ENCODE data around the gene FAM228B.
"Not testable (repeated sequence)": the region's sequence is repeated elsewhere in the genome, so short reads cannot be mapped to it uniquely, and the experiment has no call there.

The FAM228B gene

GRCh38 chr2:24104110-24104650, 19.1 kb upstream of the FAM228B start:
- DNase-seq = no peak

DNA sequence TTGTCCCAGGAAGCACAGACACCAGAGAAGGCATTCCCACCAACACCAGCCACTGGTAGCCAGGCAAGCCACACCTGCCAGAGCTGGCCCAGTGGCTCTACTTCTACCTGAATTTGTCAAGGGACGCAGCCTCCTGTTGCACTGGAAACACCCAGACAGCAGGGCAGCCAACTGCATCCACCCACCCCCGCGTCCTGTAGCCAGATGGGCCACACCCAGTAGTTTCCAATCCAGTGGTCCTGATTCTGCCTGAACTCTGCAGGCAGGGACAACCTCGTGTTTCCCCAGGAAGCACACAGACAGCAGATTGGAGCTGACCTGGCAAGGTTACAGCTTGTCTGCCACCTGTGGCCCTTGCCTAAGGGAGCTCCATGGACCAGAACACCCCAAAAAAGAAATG, 18.4 kb upstream of the FAM228B start:
- no peak for DNase-seq

DNA sequence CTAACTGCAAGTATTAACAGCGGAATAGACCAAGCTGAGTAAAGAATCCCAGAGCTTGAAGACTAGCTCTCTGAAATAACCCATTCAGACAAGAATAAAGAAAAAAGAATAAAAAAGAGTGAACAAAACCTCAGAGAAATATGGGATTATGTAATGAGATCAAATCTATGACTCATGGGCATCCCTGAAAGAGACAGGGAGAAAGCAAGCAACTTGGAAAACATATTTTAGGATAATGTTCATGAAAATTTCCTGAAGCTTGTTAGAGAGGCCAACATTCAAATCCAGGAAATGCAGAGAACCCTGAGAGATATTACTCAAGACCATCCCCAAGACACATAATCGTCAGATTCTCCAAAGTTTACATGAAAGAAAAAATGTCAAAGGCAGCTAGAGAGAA, 17.5 kb upstream of the FAM228B start:
- no peak for DNase-seq

DNA sequence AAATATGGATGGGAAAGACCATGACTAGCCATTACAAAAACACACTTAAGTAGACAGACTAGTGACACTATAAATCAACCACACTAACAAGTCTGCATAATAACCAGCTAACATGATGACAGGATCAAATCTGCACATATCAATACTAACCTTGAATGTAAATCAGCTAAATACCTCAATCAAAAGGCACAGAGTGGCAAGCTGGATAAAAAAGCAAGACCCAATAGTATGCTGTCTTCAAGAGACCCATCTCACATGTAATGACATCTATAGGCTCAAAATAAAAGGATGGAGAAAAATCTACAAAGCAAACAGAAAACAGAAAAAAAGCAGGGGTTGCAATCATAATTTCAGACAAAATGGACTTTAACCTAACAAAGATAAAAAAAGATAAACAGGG, 16.5 kb upstream of the FAM228B start:
- no peak for DNase-seq

DNA sequence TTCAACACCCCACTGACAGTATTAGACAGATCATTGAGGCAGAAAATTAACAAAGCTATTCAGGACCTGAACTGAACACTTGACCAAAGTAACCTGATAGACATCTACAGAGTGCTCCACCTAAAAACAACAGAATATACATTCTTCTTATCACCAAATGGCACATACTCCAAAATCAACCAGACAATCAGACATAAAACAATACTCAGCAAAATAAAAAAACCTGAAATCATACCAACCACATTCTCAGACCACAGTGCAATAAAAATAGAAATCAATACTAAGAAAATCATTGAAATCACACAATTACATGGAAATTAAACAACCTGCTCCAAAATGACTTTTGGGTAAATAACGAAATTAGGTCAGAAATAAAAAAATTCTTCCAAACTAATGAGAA, 15.9 kb upstream of the FAM228B start:
- DNase-seq = no peak

- not testable (repeated sequence) for DNase-seq
Measured at GRCh38 chr2:24109431-24109830, 13.8 kb upstream of the FAM228B start.

- no peak for DNase-seq
Measured at GRCh38 chr2:24110660-24111303, 12.5 kb upstream of the FAM228B start.

DNA sequence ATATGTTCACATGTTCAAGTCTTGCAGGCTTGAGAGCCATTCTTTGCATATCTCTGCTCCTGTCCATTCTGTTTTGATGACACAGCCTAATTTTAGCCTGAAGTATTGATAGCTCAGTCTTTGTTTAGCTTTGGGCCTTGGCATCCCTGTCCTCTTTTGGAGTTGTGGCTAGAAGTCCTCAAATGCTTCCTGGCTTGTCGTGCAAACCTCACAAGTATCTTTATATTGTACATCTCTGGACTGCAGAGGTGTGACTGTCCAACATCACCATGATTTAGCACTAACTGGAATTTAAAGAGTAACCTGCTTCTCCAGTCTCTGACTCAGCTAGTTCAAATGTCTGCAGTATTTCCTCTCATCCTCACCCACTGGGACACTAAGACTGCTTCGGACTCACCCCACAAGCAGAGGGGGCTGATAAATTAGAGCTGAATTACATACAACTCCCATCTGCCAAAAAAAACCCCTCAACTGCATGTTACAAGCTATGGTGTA, 11.8 kb upstream of the FAM228B start:
- no peak for DNase-seq

DNA sequence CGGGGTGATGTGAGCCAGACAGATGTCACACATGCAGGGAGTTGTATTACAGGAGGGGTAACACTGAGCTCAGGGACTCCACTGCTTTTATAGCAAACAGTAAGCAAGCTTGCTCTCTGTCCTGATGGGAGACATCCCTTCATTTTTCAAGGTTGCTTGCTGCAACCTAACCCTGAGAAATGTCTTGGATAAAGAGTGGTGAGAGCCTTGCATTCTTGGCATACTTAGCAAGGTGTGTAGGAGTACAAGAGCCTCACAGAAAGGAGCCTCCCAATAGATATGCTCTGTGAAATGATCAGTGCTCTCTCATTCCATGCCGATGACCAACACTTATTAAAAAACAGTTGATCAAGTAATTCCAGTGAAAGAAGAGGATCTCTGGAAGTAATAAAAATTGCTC, 8.2 kb upstream of the FAM228B start:
- DNase-seq = no peak

DNA sequence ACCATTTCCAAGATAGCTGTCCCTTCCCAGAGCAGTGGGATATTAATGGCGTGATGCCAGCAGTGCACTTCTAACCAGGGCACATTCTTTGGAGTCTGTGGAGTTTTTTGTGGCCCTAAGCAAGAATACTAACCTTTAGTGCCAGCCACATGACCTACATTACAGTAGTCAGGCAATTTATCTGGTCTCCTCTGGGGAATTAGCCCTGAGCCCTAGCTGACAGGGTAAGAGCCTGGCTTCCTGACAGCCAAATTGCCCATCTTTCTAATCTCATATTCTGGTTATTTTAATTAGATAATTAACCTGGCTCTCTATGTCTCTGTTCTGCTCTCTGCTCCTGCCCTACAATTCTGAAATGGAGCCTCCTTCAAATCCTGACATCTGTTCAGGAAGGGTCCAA, 5.4 kb upstream of the FAM228B start:
- no peak for DNase-seq

- no peak for DNase-seq
Measured at GRCh38 chr2:24121066-24121465, 2.2 kb upstream of the FAM228B start.

GRCh38 chr2:24121469-24121868, 1.8 kb upstream of the FAM228B start:
- DNase-seq = no peak

DNA sequence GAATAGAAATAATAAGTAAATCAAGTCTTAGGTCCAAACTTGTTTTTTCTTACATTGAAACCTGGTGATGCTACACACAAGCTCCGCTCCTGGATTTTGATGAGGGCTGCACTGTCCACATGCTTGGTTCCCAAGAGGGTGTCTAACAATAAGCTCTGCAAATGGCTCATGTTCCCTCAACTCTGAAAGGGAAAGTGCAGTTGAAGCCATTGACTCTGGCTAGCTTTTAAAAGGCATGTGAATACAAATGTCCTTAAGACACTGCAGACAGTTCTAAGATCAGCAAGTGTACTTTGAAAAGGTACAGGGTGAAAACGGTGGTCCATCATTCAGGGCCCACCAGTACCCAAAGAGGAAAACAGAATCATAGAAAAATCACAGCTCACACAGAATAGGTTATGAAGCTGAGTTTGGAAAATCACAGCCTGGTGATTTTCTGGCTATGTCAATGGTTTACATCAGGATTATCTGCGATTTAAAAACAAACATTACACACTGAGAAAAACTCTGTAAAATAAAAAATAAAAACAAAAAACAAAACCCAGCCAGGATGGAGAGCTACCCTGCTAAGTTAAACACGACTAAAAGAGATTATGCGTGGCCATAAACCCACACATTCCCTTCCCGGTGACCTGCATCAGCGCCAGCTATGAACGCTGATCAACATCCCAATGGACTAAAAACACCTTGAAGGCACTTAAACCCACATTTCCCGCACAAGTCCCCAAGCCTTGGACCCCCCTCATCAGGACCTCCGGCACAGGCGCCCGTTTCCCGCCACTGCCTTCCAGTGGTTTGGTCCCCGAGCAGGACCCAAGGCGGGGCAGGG, 689 bp upstream of the FAM228B start:
- no peak for DNase-seq

DNA sequence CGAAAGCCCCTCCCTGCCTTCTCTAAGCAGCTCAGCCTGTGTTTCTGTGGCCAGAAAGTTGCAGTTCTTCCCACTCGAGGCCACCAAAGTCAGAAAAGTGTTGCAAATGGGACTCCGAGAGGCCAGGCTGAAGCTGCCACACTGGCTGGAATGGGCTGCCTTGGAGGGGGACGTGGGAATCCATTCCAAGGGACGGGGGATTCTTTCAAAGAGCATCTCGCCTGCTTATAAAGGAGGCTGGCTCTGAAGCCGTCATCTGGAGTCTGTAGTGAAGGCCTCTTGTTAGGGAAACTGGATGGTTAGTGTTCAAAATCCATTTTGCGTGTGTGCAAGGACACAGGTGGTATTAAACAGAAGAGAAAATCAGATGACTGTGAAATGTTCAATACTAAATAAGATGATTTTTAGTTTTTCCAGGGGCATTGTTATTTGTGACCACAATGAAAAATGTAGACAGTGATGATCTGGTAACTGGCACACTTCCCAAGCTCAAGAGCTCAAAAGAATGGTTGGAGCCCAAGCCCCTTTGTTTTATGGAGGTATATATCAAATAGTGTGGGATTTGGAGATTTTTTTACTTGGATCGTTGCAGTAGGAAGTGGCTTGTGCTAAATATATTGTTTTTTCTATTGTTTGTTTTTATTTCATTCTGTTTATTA, 782 bp downstream of the FAM228B start:
- no peak for DNase-seq

GRCh38 chr2:24125956-24126355, 2.7 kb downstream of the FAM228B start:
- DNase-seq = no peak

DNA sequence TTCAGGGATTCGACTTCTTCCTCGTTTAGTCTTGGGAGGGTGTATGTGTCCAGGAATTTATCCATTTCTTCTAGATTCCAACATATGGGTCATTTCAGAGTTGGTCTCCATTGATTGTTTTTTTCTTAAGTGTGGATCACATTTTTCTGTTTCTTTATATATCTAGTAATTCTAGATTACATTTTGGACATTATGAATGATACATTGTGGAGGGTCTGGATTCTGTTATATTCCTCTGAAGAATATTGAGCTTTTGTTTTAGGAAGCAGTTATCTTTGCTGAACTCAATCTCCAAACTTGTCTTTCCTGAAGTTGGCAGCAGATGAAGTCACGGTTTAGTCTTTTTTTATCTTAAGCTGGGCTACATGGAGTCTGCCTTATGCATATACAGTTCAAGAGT, 9.3 kb downstream of the FAM228B start:
- no peak for DNase-seq

DNA sequence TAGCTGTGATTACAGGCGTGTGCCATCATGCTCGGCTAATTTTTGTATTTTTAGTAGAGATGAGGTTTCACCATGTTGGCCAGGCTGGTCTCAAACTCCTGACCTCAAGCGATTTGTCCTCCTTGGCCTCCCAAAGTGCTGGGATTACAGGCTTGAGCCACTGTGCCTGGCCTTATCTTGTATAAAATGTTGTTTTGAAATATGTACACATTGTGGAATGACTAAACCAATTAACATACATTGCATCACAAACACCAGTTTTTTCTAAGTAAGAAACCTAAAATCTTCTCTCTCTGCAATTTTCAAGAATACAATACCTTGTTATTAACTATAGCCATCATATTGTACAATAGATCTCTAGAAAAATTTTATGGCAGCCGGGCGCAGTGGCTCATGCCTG, 17.0 kb downstream of the FAM228B start:
- DNase-seq = not testable (repeated sequence)

GRCh38 chr2:24147364-24147763, 24.1 kb downstream of the FAM228B start:
- no peak for DNase-seq

DNA sequence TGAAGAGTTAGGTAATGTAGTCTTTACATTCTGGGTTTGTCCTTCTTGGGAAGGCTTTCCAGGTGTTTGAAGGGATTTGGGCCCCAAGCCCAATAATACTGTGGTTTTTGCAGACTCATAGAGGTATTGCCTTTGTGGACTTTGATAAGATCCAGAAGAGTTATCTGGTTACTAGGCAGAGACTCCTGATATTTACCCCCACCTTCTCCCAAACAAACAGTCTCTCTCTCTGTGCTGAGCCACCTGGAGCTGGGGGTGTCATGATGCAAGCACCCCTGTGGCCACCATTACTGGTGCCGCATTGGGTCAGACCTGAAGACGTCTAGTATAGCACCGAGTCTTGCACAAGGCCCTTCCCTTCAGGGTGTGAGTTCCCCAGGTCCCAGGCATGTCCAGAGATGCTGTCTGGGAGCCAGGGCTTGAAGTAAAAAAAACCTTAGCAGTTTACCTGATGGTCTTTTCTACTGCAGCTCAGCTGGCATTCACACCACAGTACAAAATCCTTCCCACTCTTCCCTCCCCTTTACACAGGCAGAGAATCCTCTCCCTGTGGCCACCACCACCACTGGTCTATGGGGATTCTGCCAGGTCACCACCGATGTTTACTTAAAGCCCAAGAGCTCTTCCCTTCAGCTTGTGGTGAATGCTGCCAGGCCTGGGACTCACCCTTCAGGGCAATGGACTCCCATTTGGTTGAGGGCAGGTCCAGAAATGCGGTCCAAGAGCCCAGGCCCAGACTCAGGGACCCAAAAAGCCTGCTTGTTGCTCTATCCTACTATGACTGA, 29.3 kb downstream of the FAM228B start:
- DNase-seq = no peak

GRCh38 chr2:24153478-24153877, 30.2 kb downstream of the FAM228B start:
- DNase-seq = no peak

DNA sequence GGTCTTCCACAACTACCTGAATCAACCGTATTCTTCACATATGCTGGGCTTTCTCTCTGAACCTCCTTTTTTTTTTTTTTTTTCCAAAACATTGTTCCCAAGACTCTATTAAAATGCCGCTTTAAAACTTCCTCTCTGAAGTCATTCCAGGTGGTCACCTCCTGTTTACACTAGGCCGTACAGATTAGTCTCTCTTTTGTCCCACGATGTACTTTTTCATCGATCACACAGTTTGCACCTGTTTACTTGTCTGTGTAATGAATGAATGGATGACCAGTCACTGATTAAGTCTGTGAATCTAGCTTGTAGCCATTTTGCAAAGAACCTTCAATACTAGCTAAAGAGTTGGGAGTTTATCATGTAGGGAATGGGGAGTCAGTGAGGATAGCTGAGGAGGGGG, 34.9 kb downstream of the FAM228B start:
- DNase-seq = no peak

DNA sequence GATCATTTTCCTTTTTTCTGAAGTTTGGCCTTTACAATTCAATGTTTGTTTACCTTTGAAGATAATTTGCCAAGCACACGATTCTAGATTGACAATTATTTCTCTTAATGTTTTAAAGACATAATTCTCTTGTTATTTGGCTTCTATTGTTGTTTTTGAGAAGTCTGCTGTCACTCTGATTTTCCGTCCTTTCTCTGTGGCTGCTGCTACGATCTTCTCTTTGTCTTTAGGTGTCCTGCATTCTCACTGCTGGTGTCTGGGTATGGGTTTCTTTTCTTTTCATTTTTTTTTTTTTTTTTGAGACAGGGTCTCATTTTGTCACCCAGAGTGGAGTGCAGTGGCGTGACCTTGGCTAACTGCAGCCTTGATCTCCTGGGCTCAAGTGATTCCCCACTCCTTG, 36.4 kb downstream of the FAM228B start:
- no peak for DNase-seq

- DNase-seq = no peak
Measured at GRCh38 chr2:24160761-24161160, 37.5 kb downstream of the FAM228B start.

All from NCI-H524 treated with DMSO at 0.1 percent for 48 hours (cell line).